ENCODE measurements around the gene TRAPPC6A. TPM values are rescaled to one million over a fixed set of nuclear protein-coding genes. Genes with fewer than 3 reads are reported as not detected.

Gene TRAPPC6A
- total and polyA plus RNA-seq, 2 of the 4 experiments (the other 2 are of a cell fraction) = 4.1 to 13.4 TPM

GRCh38 chr19:45160870-45161737 is 16.9 kb downstream of the TRAPPC6A start, which contains the start of gene NKPD1:
NKPD1 (minus strand) TSS chr19:45160982; CDS start chr19:45160150, 832 bp downstream.
- Histone ChIP-seq H2BK20ac (ENCODE audit: low read depth, low read length) (no peak within 1 kb of the TSS), H3K36me3 (ENCODE audit: control insufficient read depth, insufficient read depth, low read length) (no peaks in the 10 kb centered on the region), H3K4me3 (ENCODE audit: insufficient read depth, low read depth, low read length) (no peak within 1 kb of the TSS), H2AK9ac (replicated peaks; ENCODE audit: low read depth, low read length, poor library complexity) (peak within 1 kb of the TSS; percentile 50), H3K56ac (ENCODE audit: extremely low read depth, insufficient read depth, low read length) (no peak within 1 kb of the TSS), H3K4ac (ENCODE audit: low read depth, low read length) (no peak within 1 kb of the TSS), H3K9me1 (ENCODE audit: insufficient read depth, low read length) (no peaks in the 10 kb centered on the region), H4K20me1 (ENCODE audit: insufficient read depth, low read length) (peaks cover 5% of the 10 kb centered on the region; the same call in 1 of the 2 replicates), H2BK120ac (ENCODE audit: low read depth, low read length) (no peak within 1 kb of the TSS), H4K8ac (ENCODE audit: low read depth in 2 of 2, low read length in 2 of 2) (no peak within 1 kb of the TSS), H3K9me3 (ENCODE audit: control insufficient read depth, insufficient read depth, low read length) (no peaks in the 10 kb centered on the region), H3K4me2 (ENCODE audit: low read depth, low read length) (no peak within 1 kb of the TSS), H3K4me1 (ENCODE audit: control insufficient read depth, insufficient read depth, low read length) (peaks cover 2% of the 10 kb centered on the region; the same call in 1 of the 2 replicates), H2BK5ac (ENCODE audit: low read depth, low read length, poor library complexity, severe bottlenecking) (no peak within 1 kb of the TSS), H3K79me1 (ENCODE audit: low read depth in 1 of 2, low read length in 2 of 2) (no peaks in the 10 kb centered on the region), H2AFZ (replicated peaks; ENCODE audit: low read length, poor library complexity) (peak within 1 kb of the TSS; percentile 51), H3K23ac (ENCODE audit: low read depth, low read length) (no peak within 1 kb of the TSS), H2BK15ac (ENCODE audit: low read depth, low read length) (no peak within 1 kb of the TSS), H4K5ac (ENCODE audit: low read depth, low read length) (no peak within 1 kb of the TSS), H3K27ac (ENCODE audit: insufficient read depth, low read length) (no peak within 1 kb of the TSS), H3K18ac (ENCODE audit: low read depth, low read length) (no peak within 1 kb of the TSS), H4K91ac (ENCODE audit: insufficient read depth, low read depth, low read length) (no peak within 1 kb of the TSS), H3K9ac (ENCODE audit: low read depth, low read length) (no peak within 1 kb of the TSS), H3K14ac (replicated peaks; ENCODE audit: low read depth, low read length) (no peak within 1 kb of the TSS), H3K27me3 (ENCODE audit: control insufficient read depth, insufficient read depth, low read length) (peaks cover 22% of the 10 kb centered on the region), H2AK5ac (ENCODE audit: low read depth, low read length) (no peak within 1 kb of the TSS)
- WGBS, 2 experiments (ENCODE audit: extremely low coverage in 2 of 2, insufficient read length in 1 of 2) = 57% methylated on average over 13 of the region's 29 CpGs; no CpG with 5 or more reads in 1 of the 2 experiments
- dilution Hi-C loops (cut with HindIII; ENCODE audit: low sequenced_read_pairs, unreplicated experiment) = no loop called here
- in situ Hi-C loops (cut with MboI; ENCODE audit: low sequenced_read_pairs) = no loop called here
- DNase-seq (no peak), ATAC-seq (ENCODE audit: low read depth) (no peak)
- CTCF ChIA-PET = no interaction called here
- TF ChIP-seq MAFK (IDR thresholded peaks at IDR 0.05; ENCODE audit: low read depth, low read length) = no peak
- TF ChIP-seq ELK1 (IDR thresholded peaks at IDR 0.05; ENCODE audit: borderline replicate concordance, low read depth, low read length) = no peak
- TF ChIP-seq MAZ (IDR thresholded peaks at IDR 0.05; ENCODE audit: borderline replicate concordance, low read depth, low read length) = no peak
- BruUV-seq (replicated peaks) = no TSS peak
- intact Hi-C loops (cut with micrococcal nuclease) = no loop called here
- POLR2A ChIA-PET (ENCODE audit: unreplicated experiment) = no interaction called here

Data from IMR-90 (cell line).